Measurements from ENCODE around the gene FARS2. TPM values are rescaled to one million over a fixed set of nuclear protein-coding genes. Genes with fewer than 3 reads are reported as not detected.
A peak's percentile ranks its signal among the peaks of the same experiment; 100 is the strongest.

Gene FARS2
- total RNA-seq, 1 experiment from 2014 or later = 15.0 TPM

DNA sequence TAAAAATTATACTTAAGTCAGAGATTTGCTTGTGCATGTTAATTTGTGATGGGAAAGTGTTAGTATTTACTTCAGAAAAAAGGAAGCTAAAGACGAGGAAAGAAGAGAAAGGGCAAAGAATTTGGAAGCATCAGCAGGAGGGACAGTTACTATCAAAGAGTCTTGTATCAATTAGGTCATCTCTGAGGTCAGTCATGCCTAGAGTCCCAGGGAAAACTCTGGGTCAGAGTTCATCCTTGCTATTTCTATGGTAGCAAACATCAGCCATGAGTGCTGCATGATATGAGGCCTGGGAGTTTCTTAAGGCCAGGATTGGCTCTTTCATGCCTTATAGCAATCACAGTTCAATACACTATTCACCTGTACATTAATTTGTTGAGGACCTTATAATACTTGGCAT lies 292.9 kb downstream of the FARS2 start:
- H3K4me1 Mint-ChIP-seq = peaks cover 15% of the 10 kb centered on the region
- TF ChIP-seq NR1H2 (CRISPR knock-in tag; IDR thresholded peaks at IDR 0.05) (no peak), ZBTB21 (CRISPR knock-in tag; IDR thresholded peaks at IDR 0.05; ENCODE audit: borderline replicate concordance) (no peak), NR3C1 (CRISPR knock-in tag; conservative IDR thresholded peaks at IDR 0.05; ENCODE audit: low read depth) (no peak), GTF2I (CRISPR knock-in tag; conservative IDR thresholded peaks at IDR 0.05) (no peak), RELA (CRISPR knock-in tag; IDR thresholded peaks at IDR 0.05; ENCODE audit: borderline replicate concordance) (no peak), ELF4 (CRISPR knock-in tag; IDR thresholded peaks at IDR 0.05; ENCODE audit: low read depth) (no peak)
- POLR2A ChIA-PET = no interaction called here
- H3K27me3 Mint-ChIP-seq (ENCODE audit: low read depth) = no peaks in the 10 kb centered on the region
- H3K36me3 Mint-ChIP-seq = peaks cover 17% of the 10 kb centered on the region
- no peak overlapping the region for H3K4me3 Mint-ChIP-seq
- DNase-seq (ENCODE audit: low spot score) (no peak), ATAC-seq (no peak)
- H3K9me3 Mint-ChIP-seq = peaks cover 26% of the 10 kb centered on the region
- no peak overlapping the region for H3K27ac Mint-ChIP-seq
- CTCF ChIA-PET = no interaction called here

- no peak overlapping the region for H3K4me3 Mint-ChIP-seq
- ChIA-PET CTCF (no interaction called here), POLR2A (no interaction called here)
- H3K27me3 Mint-ChIP-seq (ENCODE audit: low read depth) = no peaks in the 10 kb centered on the region
- peaks cover 4% of the 10 kb centered on the region for H3K36me3 Mint-ChIP-seq
- DNase-seq (ENCODE audit: low spot score) (no peak), ATAC-seq (no peak)
- no peak overlapping the region for H3K27ac Mint-ChIP-seq
- peaks cover 15% of the 10 kb centered on the region for H3K4me1 Mint-ChIP-seq
- peaks cover 8% of the 10 kb centered on the region for H3K9me3 Mint-ChIP-seq
- TF ChIP-seq CREM (CRISPR knock-in tag; IDR thresholded peaks at IDR 0.05) (no peak), SP1 (CRISPR knock-in tag; conservative IDR thresholded peaks at IDR 0.05) (no peak), ERG (CRISPR knock-in tag; IDR thresholded peaks at IDR 0.05) (no peak), CREB1 (CRISPR knock-in tag; IDR thresholded peaks at IDR 0.05) (no peak), GRHL2 (CRISPR knock-in tag; IDR thresholded peaks at IDR 0.05; ENCODE audit: insufficient replicate concordance, severe bottlenecking) (no peak), TEAD1 (CRISPR knock-in tag; IDR thresholded peaks at IDR 0.05) (no peak), CDX4 (CRISPR knock-in tag; IDR thresholded peaks at IDR 0.05; ENCODE audit: borderline replicate concordance) (no peak)
- TF ChIP-seq, protein P1, sequence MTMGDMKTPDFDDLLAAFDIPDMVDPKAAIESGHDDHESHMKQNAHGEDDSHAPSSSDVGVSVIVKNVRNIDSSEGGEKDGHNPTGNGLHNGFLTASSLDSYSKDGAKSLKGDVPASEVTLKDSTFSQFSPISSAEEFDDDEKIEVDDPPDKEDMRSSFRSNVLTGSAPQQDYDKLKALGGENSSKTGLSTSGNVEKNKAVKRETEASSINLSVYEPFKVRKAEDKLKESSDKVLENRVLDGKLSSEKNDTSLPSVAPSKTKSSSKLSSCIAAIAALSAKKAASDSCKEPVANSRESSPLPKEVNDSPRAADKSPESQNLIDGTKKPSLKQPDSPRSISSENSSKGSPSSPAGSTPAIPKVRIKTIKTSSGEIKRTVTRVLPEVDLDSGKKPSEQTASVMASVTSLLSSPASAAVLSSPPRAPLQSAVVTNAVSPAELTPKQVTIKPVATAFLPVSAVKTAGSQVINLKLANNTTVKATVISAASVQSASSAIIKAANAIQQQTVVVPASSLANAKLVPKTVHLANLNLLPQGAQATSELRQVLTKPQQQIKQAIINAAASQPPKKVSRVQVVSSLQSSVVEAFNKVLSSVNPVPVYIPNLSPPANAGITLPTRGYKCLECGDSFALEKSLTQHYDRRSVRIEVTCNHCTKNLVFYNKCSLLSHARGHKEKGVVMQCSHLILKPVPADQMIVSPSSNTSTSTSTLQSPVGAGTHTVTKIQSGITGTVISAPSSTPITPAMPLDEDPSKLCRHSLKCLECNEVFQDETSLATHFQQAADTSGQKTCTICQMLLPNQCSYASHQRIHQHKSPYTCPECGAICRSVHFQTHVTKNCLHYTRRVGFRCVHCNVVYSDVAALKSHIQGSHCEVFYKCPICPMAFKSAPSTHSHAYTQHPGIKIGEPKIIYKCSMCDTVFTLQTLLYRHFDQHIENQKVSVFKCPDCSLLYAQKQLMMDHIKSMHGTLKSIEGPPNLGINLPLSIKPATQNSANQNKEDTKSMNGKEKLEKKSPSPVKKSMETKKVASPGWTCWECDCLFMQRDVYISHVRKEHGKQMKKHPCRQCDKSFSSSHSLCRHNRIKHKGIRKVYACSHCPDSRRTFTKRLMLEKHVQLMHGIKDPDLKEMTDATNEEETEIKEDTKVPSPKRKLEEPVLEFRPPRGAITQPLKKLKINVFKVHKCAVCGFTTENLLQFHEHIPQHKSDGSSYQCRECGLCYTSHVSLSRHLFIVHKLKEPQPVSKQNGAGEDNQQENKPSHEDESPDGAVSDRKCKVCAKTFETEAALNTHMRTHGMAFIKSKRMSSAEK (CRISPR knock-in tag; IDR thresholded peaks at IDR 0.05; ENCODE audit: borderline replicate concordance) = no peak
- TF ChIP-seq, protein P2, sequence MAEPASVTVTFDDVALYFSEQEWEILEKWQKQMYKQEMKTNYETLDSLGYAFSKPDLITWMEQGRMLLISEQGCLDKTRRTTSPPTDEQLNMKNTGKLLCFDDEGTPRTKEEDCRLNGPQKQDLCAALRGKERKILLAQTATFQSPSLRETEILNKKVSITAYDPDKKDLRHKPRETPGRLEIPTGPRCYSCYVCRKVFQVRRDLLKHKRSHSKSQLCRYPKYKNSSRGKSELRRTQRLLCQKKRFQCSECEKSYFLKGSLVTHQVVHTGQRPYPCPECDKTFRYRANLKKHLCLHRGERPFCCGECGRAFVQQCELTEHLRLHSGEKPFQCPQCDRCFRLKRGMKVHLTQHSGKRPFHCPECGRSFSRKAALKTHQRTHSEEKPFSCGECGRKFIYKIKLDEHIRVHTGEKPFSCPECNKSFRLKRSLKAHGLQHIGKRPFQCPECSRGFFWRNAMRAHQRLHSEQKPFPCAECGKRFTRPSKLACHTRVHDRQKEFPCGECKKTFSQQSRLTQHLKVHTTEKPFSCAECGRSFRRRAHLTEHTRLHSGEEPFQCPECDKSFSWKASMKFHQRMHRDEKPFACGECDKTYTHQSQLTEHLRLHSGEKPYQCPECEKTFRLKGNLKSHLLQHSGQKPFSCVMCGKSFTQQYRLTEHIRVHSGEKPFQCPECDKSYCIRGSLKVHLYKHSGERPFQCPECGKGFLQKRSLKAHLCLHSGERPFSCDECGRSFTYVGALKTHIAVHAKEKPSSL (CRISPR knock-in tag; conservative IDR thresholded peaks at IDR 0.05) = no peak
These were observed 294.7 kb downstream of the FARS2 start for GRCh38 chr6:5556011-5556410.

DNA sequence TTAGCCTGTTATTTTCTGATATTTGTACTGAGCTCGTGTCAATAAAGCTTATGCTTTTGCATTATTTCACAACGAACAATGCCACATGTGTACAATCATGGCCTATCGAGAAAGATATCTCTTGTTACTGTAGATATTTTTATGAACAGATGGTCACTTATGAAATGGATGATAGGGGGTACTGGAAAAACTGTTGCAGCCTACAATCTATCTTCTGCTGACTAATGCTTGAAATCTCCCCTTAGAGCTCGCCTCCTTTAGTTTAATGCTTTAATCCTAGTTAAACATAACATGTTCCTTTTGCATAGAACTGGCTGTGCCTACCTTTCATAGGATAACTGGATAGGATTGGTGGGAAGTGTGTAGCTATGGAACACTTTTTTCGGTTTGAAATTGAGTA lies 296.2 kb downstream of the FARS2 start:
- H3K27me3 Mint-ChIP-seq (ENCODE audit: low read depth) = no peaks in the 10 kb centered on the region
- TF ChIP-seq CDX4 (CRISPR knock-in tag; IDR thresholded peaks at IDR 0.05; ENCODE audit: borderline replicate concordance) (no peak), JUN (CRISPR knock-in tag; IDR thresholded peaks at IDR 0.05) (no peak), IRF2 (CRISPR knock-in tag; IDR thresholded peaks at IDR 0.05; ENCODE audit: borderline replicate concordance, low read depth) (no peak), RORB (CRISPR knock-in tag; IDR thresholded peaks at IDR 0.05) (no peak), NR1H2 (CRISPR knock-in tag; IDR thresholded peaks at IDR 0.05) (no peak)
- TF ChIP-seq, protein P3, sequence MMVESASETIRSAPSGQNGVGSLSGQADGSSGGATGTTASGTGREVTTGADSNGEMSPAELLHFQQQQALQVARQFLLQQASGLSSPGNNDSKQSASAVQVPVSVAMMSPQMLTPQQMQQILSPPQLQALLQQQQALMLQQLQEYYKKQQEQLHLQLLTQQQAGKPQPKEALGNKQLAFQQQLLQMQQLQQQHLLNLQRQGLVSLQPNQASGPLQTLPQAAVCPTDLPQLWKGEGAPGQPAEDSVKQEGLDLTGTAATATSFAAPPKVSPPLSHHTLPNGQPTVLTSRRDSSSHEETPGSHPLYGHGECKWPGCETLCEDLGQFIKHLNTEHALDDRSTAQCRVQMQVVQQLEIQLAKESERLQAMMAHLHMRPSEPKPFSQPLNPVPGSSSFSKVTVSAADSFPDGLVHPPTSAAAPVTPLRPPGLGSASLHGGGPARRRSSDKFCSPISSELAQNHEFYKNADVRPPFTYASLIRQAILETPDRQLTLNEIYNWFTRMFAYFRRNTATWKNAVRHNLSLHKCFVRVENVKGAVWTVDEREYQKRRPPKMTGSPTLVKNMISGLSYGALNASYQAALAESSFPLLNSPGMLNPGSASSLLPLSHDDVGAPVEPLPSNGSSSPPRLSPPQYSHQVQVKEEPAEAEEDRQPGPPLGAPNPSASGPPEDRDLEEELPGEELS (CRISPR knock-in tag; IDR thresholded peaks at IDR 0.05) = no peak

More for the DNA sequence above, 296.2 kb downstream of the FARS2 start:
- Mint-ChIP-seq H3K27ac (peak overlapping the region; percentile 73; the same call in 1 of the 2 replicates), H3K9me3 (no peaks in the 10 kb centered on the region), H3K4me1 (peaks cover 18% of the 10 kb centered on the region), H3K36me3 (no peaks in the 10 kb centered on the region), H3K4me3 (no peak overlapping the region)
- ATAC-seq = no peak
- POLR2A ChIA-PET = no interaction called here
- CTCF ChIA-PET = no interaction called here
- no peak for DNase-seq (ENCODE audit: low spot score)

Measured in WTC11 (cell line).